DMS114 treated with DMSO at 0.1 percent for 48 hours (cell line): ENCODE results near the gene RDH12.
"Not testable (repeated sequence)": the region's sequence is repeated elsewhere in the genome, so short reads cannot be mapped to it uniquely, and the experiment has no call there.

Experiments used
- DNase-seq: peaks from one replicate; lab custom pipeline; 2025; ENCODE audit not compliant: unreplicated experiment; lab: John Stamatoyannopoulos, UW

Gene RDH12

GRCh38 chr14:67704484-67705089 lies 2.9 kb downstream of the RDH12 start:
- peak; percentile 59 for DNase-seq

- no peak for DNase-seq
Measured at GRCh38 chr14:67705211-67705610, 3.5 kb downstream of the RDH12 start.

- DNase-seq = not testable (repeated sequence)
Measured at GRCh38 chr14:67709346-67709745, 7.7 kb downstream of the RDH12 start.

- DNase-seq = not testable (repeated sequence)
Measured at GRCh38 chr14:67709796-67710195, 8.1 kb downstream of the RDH12 start.

GRCh38 chr14:67710209-67710608 lies 8.5 kb downstream of the RDH12 start:
- DNase-seq = no peak

- DNase-seq = no peak
Measured at GRCh38 chr14:67717048-67717447, 15.4 kb downstream of the RDH12 start.

- no peak for DNase-seq
Measured at GRCh38 chr14:67718265-67718664, 16.6 kb downstream of the RDH12 start.

- DNase-seq = not testable (repeated sequence)
Measured at GRCh38 chr14:67719385-67719784, 17.7 kb downstream of the RDH12 start.

- no peak for DNase-seq
Measured at GRCh38 chr14:67719866-67720265, 18.2 kb downstream of the RDH12 start.

GRCh38 chr14:67721875-67722274 lies 20.2 kb downstream of the RDH12 start:
- DNase-seq = no peak

GRCh38 chr14:67722293-67722692 lies 20.6 kb downstream of the RDH12 start:
- no peak for DNase-seq

- no peak for DNase-seq
Measured at GRCh38 chr14:67725171-67725570, 23.5 kb downstream of the RDH12 start.

- DNase-seq = no peak
Measured at GRCh38 chr14:67727361-67727760, 25.7 kb downstream of the RDH12 start.

- DNase-seq = no peak
Measured at GRCh38 chr14:67728258-67728657, 26.6 kb downstream of the RDH12 start.

GRCh38 chr14:67729072-67729885 lies 27.6 kb downstream of the RDH12 start:
- no peak for DNase-seq

GRCh38 chr14:67733616-67734015 lies 31.9 kb downstream of the RDH12 start:
- DNase-seq = no peak

GRCh38 chr14:67734675-67735074 lies 33.0 kb downstream of the RDH12 start:
- DNase-seq = no peak

GRCh38 chr14:67735336-67736147 lies 33.9 kb downstream of the RDH12 start:
- DNase-seq = no peak

GRCh38 chr14:67736771-67737170 lies 35.1 kb downstream of the RDH12 start:
- DNase-seq = no peak

- no peak for DNase-seq
Measured at GRCh38 chr14:67738740-67739504, 37.2 kb downstream of the RDH12 start.

GRCh38 chr14:67744046-67744445 lies 42.4 kb downstream of the RDH12 start:
- DNase-seq = no peak
